ENCODE data around the gene EZH2. TPM values are rescaled to one million over a fixed set of nuclear protein-coding genes. Genes with fewer than 3 reads are reported as not detected.

The EZH2 gene
- total and polyA plus RNA-seq, 2 donors (not counting 3 experiments of a cell fraction or from before 2014, with no cell fraction given) = 16.9 to 33.4 TPM

- H3K27ac ChIP-seq (ENCODE audit: insufficient read depth, low read depth, low read length) = no peak overlapping the region
- no peak overlapping the region for H3K4me3 ChIP-seq (replicated peaks in 1 of 3; ENCODE audit: insufficient read depth in 1 of 3, low read depth in 1 of 3, low read length in 3 of 3)
- intact Hi-C loops (cut with micrococcal nuclease) (no loop called here), dilution Hi-C loops (cut with MboI; ENCODE audit: extremely low pct_ligation_motif_present, low sequenced_read_pairs) (no loop called here)
- no peaks in the 10 kb centered on the region for H4K20me1 ChIP-seq (replicated peaks; ENCODE audit: control insufficient read depth, extremely low read depth, insufficient read depth, low read length)
- DNase-seq (ENCODE audit: low read depth, low spot score) (no peak), FAIRE-seq (no peak)
- no peaks in the 10 kb centered on the region for H3K9me1 ChIP-seq (replicated peaks; ENCODE audit: control insufficient read depth, extremely low read depth, insufficient read depth, low read length)
- no peaks in the 10 kb centered on the region for H3K79me2 ChIP-seq (ENCODE audit: control insufficient read depth, insufficient read depth, low read length)
- no TSS peak for BruUV-seq (replicated peaks)
- H3K4me2 ChIP-seq (ENCODE audit: insufficient read depth, low read length) = no peak overlapping the region
- no peaks in the 10 kb centered on the region for H3K9me3 ChIP-seq (replicated peaks; ENCODE audit: control insufficient read depth, insufficient read depth, low read length)
- CTCF ChIA-PET = no interaction called here
- no peaks in the 10 kb centered on the region for H3K4me1 ChIP-seq (ENCODE audit: control insufficient read depth, extremely low read depth, insufficient read depth, low read length)
- H3K9ac ChIP-seq (replicated peaks; ENCODE audit: extremely low read depth, insufficient read depth, low read length) = no peak overlapping the region
- H3K36me3 ChIP-seq (ENCODE audit: control insufficient read depth in 2 of 2, extremely low read depth in 1 of 2, insufficient read depth in 2 of 2, low read length in 2 of 2) = no peaks in the 10 kb centered on the region
- H2AFZ ChIP-seq (ENCODE audit: low read depth, low read length) = no peak overlapping the region
- TF ChIP-seq POLR2A (IDR thresholded peaks at IDR 0.05; ENCODE audit: low read depth, low read length) (no peak), EZH2 (IDR thresholded peaks at IDR 0.05; ENCODE audit: borderline replicate concordance, low read depth, low read length, severe bottlenecking) (no peak), MYC (IDR thresholded peaks at IDR 0.05; ENCODE audit: low read depth, low read length) (no peak), JUN (IDR thresholded peaks at IDR 0.05; ENCODE audit: borderline replicate concordance, insufficient read depth, insufficient read length, low read depth) (no peak), CTCF (IDR thresholded peaks at IDR 0.05; ENCODE audit: extremely low read depth in 1 of 2, insufficient read depth in 1 of 2, low read depth in 1 of 2, low read length in 2 of 2) (no peak), FOS (IDR thresholded peaks at IDR 0.05; ENCODE audit: borderline replicate concordance, insufficient read depth, low read length) (no peak), GATA2 (IDR thresholded peaks at IDR 0.05; ENCODE audit: insufficient read depth, insufficient read length, low read depth, low read length) (no peak), POLR2AphosphoS5 (IDR thresholded peaks at IDR 0.05; ENCODE audit: insufficient read depth, low read depth, low read length) (no peak)
- TF ChIP-seq, protein P1, sequence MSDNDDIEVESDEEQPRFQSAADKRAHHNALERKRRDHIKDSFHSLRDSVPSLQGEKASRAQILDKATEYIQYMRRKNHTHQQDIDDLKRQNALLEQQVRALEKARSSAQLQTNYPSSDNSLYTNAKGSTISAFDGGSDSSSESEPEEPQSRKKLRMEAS (IDR thresholded peaks at IDR 0.05; ENCODE audit: insufficient read depth, insufficient read length) = no peak
- POLR2A ChIA-PET = no interaction called here
- H3K27me3 ChIP-seq (ENCODE audit: control insufficient read depth in 2 of 2, insufficient read depth in 2 of 2, low read length in 2 of 2) = no peaks in the 10 kb centered on the region
Observed at GRCh38 chr7:148921189-148921588, 37.1 kb upstream of the EZH2 start.
